NK-92 (cell line): Measurements from ENCODE around the gene KIAA0825.

Source experiments
- DNase-seq: peaks from one replicate; lab custom pipeline; 2025; ENCODE audit not compliant: unreplicated experiment; lab: John Stamatoyannopoulos, UW

Gene KIAA0825

GRCh38 chr5:94442076-94442475, 176.3 kb downstream of the KIAA0825 start:
- no peak for DNase-seq

- DNase-seq: no peak
Measured at GRCh38 chr5:94440015-94440414, 178.4 kb downstream of the KIAA0825 start.

- no peak for DNase-seq
Measured at GRCh38 chr5:94433397-94434163, 184.8 kb downstream of the KIAA0825 start.

GRCh38 chr5:94432499-94432898, 185.9 kb downstream of the KIAA0825 start:
- no peak for DNase-seq

GRCh38 chr5:94431696-94432095, 186.7 kb downstream of the KIAA0825 start:
- DNase-seq: no peak

- DNase-seq: no peak
Measured at GRCh38 chr5:94429566-94429965, 188.8 kb downstream of the KIAA0825 start.

- no peak for DNase-seq
Measured at GRCh38 chr5:94425396-94425795, 193.0 kb downstream of the KIAA0825 start.

GRCh38 chr5:94423411-94423810, 195.0 kb downstream of the KIAA0825 start:
- DNase-seq: no peak

- no peak for DNase-seq
Measured at GRCh38 chr5:94422812-94423211, 195.6 kb downstream of the KIAA0825 start.

- DNase-seq: no peak
Measured at GRCh38 chr5:94420885-94421284, 197.5 kb downstream of the KIAA0825 start.

GRCh38 chr5:94415798-94416197, 202.6 kb downstream of the KIAA0825 start:
- no peak for DNase-seq

- DNase-seq: no peak
Measured at GRCh38 chr5:94409440-94409839, 209.0 kb downstream of the KIAA0825 start.

GRCh38 chr5:94407023-94407422, 211.4 kb downstream of the KIAA0825 start:
- no peak for DNase-seq

GRCh38 chr5:94403483-94403882, 214.9 kb downstream of the KIAA0825 start:
- DNase-seq: no peak

- no peak for DNase-seq
Measured at GRCh38 chr5:94402096-94402495, 216.3 kb downstream of the KIAA0825 start.

GRCh38 chr5:94397508-94397907, 220.9 kb downstream of the KIAA0825 start:
- DNase-seq: no peak

GRCh38 chr5:94396687-94397086, 221.7 kb downstream of the KIAA0825 start:
- DNase-seq: no peak

- no peak for DNase-seq
Measured at GRCh38 chr5:94395468-94395867, 222.9 kb downstream of the KIAA0825 start.

GRCh38 chr5:94391996-94392395, 226.4 kb downstream of the KIAA0825 start:
- DNase-seq: no peak

GRCh38 chr5:94389515-94389899, 228.9 kb downstream of the KIAA0825 start:
- DNase-seq: no peak

- DNase-seq: no peak
Measured at GRCh38 chr5:94388773-94389514, 229.5 kb downstream of the KIAA0825 start.

- DNase-seq: no peak
Measured at GRCh38 chr5:94385767-94386166, 232.6 kb downstream of the KIAA0825 start.
